ENCODE data around the gene HID1.

The HID1 gene

GRCh38 chr17:74901353-74902135 lies 71.0 kb downstream of the HID1 start:
- Histone ChIP-seq H3K9me3 (ENCODE audit: insufficient read depth, low read depth, low read length) (no peaks in the 10 kb centered on the region), H3K36me3 (ENCODE audit: insufficient read depth, low read length) (no peaks in the 10 kb centered on the region), H3K27ac (ENCODE audit: low read depth, low read length) (no peak overlapping the region), H3K27me3 (ENCODE audit: insufficient read depth, low read length) (peaks cover 8% of the 10 kb centered on the region), H3K9ac (ENCODE audit: low read depth, low read length) (no peak overlapping the region), H3K4me1 (ENCODE audit: insufficient read depth, low read length) (no peaks in the 10 kb centered on the region), H3K4me3 (ENCODE audit: low read length) (no peak overlapping the region)
- 92% methylated on average over 10 of the region's 14 CpGs for WGBS
